HG02798 (cell line): ENCODE data around the gene KIAA1143.

Experiments used
- ATAC-seq: cut with Tn5 transposase; IDR thresholded peaks from one replicate; pipeline ENCODE4 v1.9.1; 2021; ENCODE audit warnings: mild to moderate bottlenecking; ENCODE audit not compliant: unreplicated experiment, poor library complexity

KIAA1143 gene

DNA sequence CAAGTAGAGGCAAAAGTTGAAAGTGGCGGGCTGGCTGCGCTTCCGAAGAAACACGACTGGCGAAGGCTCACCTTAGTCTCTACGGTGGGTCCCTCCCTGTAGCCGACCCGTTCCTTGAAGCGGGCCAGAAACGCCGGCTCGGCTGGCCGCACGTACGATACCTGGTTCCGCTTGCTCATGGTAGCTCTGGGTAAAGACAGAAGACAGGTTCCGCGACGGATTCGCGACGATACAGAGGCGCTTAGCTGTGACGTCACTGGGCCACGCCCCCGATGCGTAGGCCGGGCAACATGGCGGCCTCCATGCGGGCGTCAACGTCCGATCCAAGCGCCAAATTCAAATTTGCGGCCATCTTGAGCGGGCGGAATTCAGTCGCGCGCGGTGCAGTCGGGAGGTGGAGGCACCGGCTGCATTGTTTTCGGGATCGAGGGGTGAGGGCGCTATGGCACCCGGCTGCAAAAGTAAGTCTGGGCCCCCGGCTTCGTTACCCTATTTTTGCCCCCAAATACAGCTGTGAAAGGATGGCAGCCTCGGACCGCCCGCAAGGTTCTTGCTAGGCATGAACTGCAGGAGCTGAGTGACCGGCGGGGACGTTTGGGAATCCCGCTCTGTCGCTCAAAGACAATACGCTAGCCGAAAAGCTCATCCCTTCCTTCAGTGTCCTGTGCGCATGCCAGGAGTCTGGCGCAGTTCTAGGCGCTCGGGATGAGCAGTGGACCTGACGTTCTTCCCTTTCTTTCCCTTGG, at the start of gene KIAA1143, which contains the start of gene KIF15:
Gene KIAA1143, minus strand, starts transcription at position 196 of the 746 bp plus-strand sequence. Its CDS starts 17 bp downstream, at position 179.
Gene KIF15, plus strand, starts transcription at position 371 of the 746 bp plus-strand sequence. Its CDS starts 72 bp downstream, at position 443.
- peak; percentile 94 for ATAC-seq

DNA sequence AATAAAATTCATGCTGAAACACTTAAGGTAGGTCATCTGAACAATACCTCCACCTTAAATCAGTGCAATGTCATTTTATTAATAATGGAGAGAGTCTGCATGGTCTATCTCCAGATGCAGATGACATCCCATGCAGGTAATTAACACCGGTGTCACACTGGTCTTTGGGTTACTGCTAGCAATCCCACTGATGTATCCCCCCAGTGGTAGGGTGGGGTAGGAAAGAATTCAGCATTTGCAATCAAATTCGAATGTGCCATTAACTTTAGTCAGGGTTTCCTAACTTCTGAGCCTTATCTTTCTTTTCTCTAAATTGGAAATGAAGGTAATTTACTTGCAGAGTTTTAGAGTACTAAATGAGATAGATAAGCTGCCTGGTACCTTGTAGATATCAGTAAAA, 44.5 kb upstream of the KIAA1143 start:
- ATAC-seq = no peak

DNA sequence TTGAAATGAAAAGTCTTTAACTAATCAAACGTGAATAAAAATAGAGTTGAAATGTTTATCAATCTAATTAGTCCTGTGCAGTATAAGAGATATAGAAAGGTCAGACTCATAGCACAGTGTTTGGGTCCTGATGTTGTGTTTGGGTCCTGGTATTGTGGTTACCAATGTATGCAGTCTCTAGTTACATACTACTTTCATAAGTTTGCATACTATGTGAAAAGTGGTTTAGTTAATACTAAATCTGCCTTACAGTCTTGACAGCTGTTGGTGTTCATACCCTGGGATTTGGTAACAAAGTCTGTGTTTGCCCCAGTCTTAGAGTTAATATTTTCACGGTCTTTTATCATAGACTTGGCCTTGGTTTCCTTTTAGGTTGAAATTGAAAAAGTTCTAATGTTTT, 41.9 kb upstream of the KIAA1143 start:
- peak; percentile 57 for ATAC-seq

DNA sequence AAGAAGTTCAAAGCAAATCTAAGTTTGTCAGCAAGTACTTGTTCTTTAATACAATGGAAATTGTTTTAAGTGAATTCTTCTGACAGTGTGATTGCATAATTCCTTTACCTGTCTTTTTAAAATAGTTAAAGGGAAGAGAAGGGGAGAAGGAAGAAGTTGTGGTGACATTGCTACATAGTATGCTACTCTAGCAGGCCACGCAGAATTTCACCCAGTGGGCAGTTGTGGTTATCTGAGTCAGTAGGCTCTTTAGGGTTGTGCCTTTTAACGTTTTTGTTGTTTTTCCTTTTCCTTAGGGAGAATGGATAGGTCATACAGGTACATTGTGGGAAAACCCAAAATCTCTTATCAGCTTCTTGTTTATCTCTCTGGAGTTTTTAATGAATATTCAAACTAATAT, 40.6 kb upstream of the KIAA1143 start:
- no peak for ATAC-seq

DNA sequence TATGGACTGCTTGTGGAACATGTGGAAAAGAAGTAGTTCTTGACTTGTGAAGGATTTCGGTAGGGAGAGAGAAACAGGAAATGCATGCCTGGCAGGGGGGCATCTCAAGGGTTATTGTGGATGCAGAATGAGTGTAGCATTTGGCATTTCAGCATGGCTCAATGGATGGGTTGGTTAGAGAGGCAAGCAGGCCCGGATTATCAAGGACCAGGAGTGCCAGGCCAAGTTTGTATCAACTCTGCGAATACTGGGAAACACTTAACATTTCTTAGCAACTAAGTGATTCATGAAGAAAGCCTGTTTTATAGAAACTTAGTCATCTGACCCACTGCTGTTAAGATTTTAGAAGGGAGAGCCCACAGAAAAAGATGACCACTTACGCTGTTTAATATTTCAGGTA, 33.8 kb upstream of the KIAA1143 start:
- ATAC-seq = no peak

DNA sequence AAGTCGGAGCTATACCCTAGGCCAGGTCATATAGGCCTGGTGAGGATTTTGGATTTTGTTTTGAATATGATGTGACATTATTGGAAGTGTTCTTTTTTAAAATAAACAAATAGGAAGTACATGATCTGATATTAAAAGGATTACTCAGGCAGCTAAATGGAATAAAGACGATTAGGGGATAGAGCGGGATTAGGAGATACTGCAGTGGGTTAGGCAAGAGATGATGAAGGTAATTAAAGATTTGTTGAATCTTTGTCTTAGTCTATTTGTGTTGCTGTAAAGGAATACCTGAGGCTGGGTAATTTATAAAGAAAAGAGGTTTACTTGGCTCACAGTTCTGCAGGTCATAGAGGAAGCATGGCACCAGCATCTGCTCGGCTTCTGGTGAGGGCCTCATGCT, 21.5 kb upstream of the KIAA1143 start:
- ATAC-seq = no peak

DNA sequence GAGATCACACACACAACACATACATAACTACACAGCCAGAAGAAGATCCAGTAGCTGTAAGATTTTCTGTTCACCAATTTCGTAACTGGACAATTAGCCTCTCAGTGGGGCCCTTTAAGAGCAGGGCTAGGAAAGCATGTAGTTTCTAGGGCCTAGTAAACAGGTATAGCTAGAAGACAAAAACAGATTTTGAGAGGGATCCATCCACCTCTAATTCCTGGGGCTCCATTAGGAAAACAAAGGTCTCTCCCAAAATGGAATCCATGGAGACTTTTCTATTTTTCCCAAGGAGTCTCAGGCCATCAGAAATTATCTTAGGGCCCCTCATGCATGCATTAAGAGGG, 10.7 kb upstream of the KIAA1143 start:
- no peak for ATAC-seq

DNA sequence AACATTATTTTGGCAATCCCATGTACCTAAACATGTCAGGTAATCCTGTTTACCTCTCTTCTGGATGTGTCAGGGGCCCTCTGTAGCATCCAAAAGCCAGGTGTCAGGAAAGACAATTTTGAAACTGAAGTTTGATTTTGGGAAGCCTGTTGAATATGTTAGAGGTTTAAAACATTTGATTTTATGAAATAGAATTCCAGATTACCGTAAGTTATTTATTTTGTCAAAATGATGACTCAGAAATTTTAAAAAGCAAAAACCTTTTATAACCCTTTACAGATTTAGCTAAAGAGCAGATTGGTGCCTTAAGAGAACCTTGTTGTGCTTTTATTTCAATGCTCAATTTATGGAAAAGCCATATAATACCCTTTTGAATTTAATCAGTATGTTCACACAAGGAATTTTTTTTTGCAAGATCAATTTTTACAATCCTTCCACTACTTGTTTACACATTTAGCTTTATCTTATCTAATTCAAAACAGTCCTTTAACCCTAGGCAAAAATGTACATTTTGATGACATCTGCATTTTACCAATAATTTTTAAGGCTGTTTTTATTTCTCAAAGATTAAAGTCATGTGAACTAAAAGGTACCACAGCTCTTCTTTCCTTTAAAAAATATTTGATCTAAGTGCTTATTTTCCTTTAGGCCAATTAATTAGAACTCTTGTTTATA, 10.1 kb upstream of the KIAA1143 start:
- no peak for ATAC-seq

DNA sequence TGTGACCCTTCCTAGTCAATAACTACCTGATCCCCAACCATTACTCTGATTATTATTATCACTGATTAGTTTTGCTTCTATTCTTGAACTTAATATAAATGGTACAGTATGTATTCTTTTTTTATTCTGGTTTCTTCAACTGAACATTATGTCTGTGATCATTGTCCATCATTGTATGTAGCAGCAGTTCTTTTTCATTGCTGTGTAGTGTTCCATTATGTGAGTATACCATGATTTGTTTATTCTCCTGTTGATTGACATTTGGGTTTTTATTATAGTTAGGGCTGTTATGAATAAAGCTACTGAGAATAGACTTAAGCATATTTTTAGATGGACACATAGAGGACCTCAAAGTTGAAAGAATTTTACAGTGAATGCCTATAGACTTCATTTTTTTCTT, 2.8 kb upstream of the KIAA1143 start:
- ATAC-seq = no peak

DNA sequence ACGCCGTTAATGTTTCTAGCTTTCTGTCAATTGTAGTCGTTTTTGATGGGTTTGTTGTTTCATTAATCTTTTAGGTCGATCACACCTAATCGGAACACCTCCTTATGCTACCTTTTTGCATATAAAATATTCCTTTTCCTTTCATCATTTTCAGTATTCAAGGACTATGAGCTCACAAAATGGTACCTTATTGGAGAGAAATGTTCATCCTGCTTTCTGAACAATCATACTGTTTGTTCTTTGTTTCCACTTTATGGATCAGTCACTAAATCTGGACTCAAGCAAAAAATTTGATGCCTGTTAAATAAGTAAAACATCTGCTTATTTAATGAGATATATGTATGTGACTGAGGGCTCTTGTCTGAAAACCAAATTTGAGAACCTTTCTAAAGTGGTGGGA, 1.3 kb upstream of the KIAA1143 start:
- no peak for ATAC-seq

DNA sequence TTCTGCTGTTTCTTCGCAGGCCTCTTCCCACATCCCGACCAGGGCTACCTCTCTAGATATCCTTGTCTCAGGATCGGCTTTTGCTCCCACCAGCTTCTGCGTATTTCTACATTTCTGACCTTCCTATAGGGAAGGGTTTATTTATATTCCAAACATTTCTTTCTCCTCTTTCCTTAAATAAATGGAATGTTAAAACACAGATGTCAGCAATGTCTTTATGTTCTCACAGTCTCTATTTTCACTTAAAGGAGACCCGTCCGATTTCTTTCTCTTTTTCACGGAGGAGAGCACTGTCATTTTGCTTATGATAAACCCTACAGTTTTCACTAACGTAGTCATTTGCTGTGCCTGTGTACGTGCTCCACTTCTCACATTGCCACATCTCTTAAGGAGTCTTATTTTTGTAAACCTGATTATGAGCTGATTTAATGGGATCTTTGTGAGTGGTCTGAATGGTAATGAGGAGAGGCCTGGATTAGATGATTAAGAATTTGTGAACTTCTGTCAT, 805 bp upstream of the KIAA1143 start:
- no peak for ATAC-seq

DNA sequence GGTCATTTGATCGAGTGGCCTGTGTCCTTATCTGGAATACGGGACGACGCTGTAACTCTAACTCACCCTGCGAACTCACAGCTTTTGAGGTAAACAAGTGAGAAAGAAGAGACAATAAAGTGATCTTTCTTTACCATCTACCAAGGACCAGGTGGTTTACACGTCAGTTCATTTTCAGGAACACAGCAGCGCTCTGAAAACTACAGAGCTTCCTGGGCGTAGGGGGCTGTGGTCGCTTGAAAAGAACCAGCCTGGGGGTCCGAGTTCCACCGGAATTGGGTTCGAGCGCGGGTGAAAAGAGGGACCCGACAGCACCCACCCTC, 357 bp downstream of the KIAA1143 start:
- no peak for ATAC-seq

DNA sequence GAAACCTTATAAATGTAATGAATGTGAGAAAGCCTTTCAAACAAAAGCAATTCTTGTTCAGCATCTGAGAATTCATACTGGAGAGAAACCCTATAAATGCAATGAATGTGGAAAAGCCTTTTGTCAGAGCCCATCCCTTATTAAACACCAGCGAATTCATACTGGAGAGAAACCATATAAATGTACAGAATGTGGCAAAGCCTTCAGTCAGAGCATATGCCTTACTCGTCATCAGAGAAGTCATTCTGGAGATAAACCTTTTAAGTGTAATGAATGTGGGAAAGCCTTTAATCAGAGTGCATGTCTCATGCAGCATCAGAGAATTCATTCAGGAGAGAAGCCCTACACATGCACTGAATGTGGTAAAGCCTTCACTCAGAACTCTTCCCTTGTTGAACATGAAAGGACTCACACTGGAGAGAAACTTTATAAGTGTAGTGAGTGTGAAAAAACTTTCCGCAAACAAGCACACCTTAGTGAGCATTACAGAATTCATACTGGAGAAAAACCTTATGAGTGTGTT, 26.7 kb downstream of the KIAA1143 start:
- no peak for ATAC-seq

DNA sequence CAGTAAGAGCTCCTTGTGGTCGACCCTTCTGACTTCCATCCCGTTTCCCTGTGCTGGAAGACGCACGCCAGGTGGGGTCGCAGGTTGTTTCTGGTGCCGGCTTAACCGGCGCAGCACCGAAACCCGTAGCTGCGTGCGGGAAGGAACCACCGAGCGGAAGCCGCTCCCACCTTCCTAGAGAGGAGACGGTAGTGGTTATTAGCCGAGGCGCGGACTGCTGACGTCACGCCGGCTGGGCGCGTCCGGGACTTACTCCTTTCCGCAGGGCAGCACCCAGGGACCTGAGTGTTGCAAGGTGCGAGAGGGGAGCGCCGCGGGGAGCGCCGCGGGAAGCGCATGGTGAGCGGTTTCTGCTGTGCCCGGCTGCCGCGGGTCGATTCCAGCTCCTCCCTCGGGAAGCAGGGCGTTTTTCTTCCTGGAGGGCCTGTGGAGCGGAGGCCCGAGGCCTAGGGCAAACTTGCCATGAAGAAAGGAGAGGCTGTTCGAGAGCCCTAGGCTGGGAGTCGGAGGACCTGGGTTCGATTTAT, 32.0 kb downstream of the KIAA1143 start, which contains the start of gene ZNF501:
Gene ZNF501, plus strand, starts transcription at position 252 of the 527 bp plus-strand sequence. CDS start 4,787 bp downstream, outside the sequence.
- peak; percentile 86 for ATAC-seq

DNA sequence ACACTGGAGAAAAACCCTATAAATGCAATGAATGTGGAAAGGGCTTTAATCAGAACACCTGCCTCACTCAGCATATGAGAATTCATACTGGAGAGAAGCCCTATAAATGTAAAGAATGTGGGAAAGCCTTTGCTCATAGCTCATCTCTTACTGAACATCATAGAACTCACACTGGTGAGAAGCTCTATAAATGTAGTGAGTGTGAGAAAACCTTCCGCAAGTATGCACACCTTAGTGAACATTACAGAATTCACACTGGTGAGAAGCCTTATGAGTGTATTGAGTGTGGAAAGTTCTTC, 39.4 kb downstream of the KIAA1143 start:
- ATAC-seq = no peak

DNA sequence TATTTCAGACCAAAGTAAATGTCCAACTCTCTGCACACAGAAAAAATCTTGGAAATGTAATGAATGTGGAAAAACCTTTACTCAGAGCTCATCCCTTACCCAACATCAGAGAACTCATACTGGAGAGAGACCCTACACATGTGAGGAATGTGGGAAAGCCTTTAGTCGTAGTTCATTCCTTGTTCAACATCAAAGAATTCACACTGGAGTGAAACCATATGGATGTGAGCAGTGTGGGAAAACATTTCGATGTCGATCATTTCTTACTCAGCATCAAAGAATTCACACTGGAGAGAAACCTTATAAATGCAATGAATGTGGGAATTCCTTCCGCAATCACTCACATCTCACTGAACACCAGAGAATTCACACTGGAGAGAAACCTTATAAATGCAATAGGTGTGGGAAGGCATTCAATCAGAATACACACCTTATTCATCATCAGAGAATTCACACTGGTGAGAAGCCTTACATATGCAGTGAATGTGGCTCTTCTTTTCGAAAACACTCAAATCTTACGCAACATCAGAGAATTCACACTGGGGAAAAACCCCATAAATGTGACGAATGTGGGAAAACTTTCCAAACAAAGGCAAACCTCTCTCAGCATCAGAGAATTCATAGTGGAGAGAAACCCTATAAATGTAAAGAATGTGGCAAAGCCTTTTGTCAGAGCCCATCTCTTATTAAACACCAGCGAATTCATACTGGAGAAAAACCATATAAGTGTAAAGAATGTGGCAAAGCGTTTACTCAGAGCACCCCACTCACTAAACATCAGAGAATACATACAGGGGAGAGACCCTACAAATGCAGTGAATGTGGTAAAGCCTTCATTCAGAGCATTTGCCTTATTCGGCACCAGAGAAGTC, 40.0 kb downstream of the KIAA1143 start:
- ATAC-seq = no peak

DNA sequence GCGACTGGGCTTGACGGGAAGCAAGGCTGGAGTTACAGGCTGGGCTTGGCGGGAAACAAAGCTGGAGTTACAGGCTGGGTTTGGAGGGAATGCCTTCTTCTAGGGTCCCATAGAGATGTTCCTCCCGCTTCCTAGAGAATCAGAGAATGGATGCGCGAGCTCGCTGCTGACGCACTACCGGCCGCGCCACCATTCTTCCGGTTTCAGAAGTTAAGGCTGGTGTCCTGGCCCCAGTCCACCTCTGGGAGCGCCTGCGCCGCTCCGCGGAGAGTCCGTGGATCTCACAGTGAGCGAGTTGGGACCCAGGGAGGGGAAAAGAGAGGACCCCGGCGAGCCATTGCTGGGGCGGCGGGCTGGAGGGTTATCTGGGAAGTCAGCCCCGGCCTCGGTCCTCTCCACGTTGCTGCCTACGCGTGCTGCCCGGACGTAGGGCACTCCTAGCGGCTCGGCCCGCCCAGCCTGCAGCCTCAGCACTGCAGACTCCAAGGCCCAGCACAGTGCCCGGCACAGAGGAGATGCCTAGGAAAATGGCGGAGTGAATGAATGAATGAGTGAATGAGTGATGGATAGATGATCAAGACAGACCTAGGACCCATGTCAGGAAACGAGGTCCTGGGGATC, 48.9 kb downstream of the KIAA1143 start, which contains the start of gene ZNF502:
Gene ZNF502, plus strand, starts transcription at position 206 of the 621 bp plus-strand sequence. CDS start 7,602 bp downstream, outside the sequence.
- no peak for ATAC-seq
